Epithelial cell of proximal tubule (primary cell): ENCODE data around the gene SUCNR1. TPM values are rescaled to one million over a fixed set of nuclear protein-coding genes. Genes with fewer than 3 reads are reported as not detected.
"Not testable (repeated sequence)": the region's sequence is repeated elsewhere in the genome, so short reads cannot be mapped to it uniquely, and the experiment has no call there.

Experiments used
- DNase-seq: peaks from one replicate; pipeline ENCODE4 v3.0.0-alpha.2; 2011; ENCODE audit warnings: low read depth
- H3K4me3 ChIP-seq: 2 replicates; pipeline ENCODE4 v1.5.1; 2011; ENCODE audit warnings: low read depth, mild to moderate bottlenecking, low read length
- total RNA-seq: library from RNA; depleted of rRNA; stranded (reverse); fragments of >200 nt; gene quantifications from 2 replicates; pipeline ENCODE4 v1.2.3, GENCODE V29; 2015
- TF ChIP-seq, protein P1 (sequence below): conservative IDR thresholded peaks from 2 replicates; pipeline ENCODE4 v1.5.1; 2012; ENCODE audit warnings: low read depth, mild to moderate bottlenecking, low read length

SUCNR1 gene
- total RNA-seq, 1 donor from 2014 or later: 0.81 TPM

DNA sequence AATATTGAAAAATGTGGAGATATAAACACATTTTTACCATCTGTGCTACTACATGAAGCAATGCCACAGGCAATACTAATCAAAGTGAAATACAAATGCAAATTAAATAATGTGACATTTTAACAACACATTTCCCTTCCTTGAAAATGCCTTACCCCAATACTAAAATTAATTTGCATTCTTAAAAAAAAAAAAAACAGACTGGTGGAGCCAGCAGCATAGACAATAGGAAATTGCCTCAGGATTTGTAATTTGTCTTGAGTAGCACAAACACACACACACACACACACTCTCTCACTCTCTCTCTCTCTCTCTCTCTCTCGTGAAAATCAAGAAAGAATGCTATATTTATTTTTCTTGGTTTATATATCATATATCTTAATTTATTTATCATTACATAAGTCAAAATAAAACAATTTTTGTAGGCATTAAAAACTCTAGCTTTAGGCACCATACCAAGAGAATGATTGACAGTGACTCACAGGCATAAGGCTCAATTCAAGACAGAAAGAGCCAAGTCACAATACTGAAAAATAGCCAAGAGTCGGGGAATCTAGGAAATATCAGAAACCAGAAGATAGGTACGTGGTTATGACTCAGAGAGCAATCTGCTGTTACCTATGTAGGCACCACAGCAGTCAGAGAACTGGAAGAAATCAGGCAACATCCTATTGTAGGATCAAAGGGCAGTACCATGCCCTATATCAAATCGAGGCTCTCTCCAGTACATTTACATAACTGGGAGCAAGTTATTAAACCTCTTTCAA lies 23.0 kb downstream of the SUCNR1 start:
- TF ChIP-seq, protein P1, sequence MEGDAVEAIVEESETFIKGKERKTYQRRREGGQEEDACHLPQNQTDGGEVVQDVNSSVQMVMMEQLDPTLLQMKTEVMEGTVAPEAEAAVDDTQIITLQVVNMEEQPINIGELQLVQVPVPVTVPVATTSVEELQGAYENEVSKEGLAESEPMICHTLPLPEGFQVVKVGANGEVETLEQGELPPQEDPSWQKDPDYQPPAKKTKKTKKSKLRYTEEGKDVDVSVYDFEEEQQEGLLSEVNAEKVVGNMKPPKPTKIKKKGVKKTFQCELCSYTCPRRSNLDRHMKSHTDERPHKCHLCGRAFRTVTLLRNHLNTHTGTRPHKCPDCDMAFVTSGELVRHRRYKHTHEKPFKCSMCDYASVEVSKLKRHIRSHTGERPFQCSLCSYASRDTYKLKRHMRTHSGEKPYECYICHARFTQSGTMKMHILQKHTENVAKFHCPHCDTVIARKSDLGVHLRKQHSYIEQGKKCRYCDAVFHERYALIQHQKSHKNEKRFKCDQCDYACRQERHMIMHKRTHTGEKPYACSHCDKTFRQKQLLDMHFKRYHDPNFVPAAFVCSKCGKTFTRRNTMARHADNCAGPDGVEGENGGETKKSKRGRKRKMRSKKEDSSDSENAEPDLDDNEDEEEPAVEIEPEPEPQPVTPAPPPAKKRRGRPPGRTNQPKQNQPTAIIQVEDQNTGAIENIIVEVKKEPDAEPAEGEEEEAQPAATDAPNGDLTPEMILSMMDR: no peak
- DNase-seq: peak; percentile 55
- no peak overlapping the region for H3K4me3 ChIP-seq

DNA sequence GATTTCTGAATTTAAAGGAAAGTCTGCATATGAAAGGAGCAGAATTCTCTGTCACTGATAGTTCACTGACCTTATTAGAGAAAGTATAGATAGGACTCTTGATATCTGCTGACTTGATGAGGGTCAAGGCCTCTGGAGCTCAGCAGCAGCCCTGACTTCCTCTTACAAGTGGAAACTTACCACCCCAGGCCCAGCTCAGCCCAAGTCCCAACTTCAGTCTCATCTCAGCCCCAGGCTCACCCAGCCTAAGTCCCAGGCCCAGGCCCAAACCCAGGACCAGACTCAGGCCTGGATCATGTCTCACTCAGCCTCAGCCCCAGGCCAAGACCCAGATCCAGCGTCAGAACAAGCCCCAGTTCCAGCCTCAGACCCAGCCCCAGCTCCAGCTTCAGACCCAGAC lies 24.7 kb downstream of the SUCNR1 start:
- not testable (repeated sequence) for DNase-seq, H3K4me3 ChIP-seq

DNA sequence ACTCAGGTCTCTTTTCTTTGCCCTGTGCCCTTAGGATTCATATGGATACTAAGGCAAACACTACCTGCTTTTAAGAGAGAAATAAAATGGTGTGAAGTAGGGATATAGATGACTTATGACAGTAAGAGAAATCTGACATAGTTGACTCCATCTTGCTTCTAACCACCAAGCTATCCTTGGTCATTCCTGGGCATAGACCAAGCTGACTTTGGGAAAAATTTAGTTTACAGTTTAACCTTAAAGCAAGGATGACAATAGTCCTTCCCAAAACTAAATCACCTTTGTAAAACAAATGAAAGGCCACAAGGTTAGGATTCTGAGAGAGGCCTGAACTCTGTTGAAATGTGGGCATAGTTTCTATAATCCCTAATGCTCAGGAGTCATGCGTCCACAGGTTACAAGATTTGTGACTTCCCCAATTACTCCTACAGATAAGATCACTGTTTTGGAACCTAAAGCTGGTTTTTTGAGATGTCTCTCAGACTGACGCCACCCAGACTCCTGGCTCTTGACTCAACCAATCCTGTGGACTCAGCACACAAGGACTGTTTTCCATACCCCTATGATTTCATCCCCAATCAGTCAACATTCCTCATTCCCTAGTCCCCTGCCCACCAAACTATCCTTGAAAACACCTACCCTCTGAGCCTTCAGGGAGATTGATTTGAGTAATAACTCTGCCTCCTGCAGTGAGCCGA lies 25.3 kb downstream of the SUCNR1 start:
- not testable (repeated sequence) for DNase-seq, H3K4me3 ChIP-seq

DNA sequence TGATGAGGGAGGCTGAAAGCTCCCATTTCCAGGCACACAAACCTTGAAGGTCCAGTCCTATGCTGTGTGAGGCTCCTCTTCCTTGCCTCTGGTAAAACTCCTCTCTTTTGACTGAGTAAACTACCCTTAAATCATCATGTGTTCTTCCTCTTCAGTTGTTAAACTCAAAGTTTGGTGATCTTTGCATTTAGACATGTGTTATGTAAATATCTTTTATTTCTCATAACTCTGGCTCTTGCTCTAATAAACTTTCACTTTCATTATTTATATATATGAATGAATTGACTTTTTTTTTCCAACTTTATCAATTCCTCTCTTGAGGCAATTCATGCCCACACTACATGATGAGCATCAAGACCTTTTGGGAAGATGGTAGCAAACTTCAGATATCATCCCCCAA lies 26.6 kb downstream of the SUCNR1 start:
- DNase-seq: no peak
- TF ChIP-seq, protein P1: no peak
- H3K4me3 ChIP-seq: no peak overlapping the region

DNA sequence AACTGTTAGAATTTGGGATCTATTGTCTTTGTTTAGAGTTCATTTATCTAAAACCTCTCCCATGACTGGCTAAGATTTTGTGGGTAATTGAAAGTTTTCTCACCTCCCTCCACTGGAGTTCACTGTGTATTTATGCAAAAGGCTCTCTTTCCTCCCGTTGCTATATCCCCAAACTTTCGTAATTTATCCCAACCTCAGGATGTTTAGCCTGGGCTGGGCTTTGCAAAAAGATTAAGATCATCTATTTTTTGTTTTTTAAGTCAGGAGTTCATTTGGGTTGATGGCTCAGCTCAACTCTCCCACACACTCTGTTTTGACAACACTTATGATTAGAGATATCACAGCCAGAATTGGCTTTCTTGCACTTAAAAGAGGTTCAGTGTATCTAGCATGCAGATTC lies 27.0 kb downstream of the SUCNR1 start:
- H3K4me3 ChIP-seq: no peak overlapping the region
- DNase-seq: no peak
- TF ChIP-seq, protein P1: no peak

DNA sequence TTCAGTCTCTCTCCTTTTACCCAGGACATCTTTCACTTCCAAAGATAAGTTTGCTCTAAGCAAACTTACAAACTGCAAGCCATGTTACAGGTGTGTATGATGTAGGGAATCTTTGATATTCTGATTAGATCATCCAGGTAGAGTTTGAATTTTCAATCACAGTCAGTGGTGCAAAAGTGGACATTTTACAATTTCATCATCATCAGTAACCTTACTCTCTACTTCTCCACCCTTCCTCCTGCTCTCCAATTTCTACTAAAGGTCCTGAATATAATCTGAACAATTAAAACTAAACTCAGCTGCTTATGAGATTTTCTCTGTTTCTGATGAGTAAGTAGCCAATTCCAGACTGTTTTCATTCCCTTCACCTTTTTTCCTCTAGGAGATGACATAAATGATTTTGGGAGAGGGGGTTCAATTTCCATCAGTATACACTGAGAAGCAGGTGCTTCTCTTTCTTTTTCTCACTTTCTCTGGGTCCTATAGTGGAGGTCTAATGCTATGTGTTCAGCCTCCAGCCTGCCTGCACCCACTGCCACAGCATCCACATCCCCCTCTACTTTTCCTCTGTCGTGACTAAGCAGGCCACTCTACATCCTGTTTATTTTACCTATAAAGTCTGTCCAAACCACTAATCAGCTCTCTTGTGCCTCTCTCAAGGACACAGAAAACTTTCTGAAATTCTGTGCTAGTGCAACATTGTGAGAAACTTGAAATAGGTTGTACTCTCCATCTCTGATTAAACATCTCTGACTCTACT lies 27.6 kb downstream of the SUCNR1 start:
- TF ChIP-seq, protein P1: no peak
- no peak overlapping the region for H3K4me3 ChIP-seq
- no peak for DNase-seq

DNA sequence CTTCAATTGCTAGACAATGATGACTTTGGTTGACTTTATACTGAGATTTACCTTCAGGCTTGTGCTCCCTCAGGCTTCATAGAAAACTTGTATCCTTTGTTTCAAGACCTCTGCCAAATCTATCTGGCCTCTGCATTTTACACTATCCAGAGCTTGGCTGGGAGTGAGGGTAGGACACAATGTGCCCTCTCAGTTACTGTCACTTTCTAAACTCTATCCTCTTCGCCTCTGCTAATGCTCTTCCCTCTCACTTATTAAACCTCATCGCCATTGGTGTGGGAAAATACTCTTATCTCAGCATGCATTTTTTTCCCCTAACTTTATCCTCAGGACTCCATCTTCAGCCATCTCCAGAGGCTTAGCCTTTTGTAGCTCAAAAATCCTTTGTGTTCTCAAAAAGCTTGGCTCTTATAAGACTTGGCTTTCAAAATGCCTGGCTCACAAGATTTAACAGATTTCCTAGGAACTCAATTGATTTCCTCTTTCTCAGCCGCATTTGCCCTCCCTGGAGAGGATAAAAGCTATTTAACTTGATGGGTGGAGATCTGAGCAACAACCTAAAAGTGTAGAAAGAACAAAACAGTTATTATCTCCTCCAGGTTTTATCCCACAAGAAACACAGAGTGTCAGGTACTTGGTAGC lies 28.3 kb downstream of the SUCNR1 start:
- TF ChIP-seq, protein P1: no peak
- no peak for DNase-seq
- no peak overlapping the region for H3K4me3 ChIP-seq
